Ishikawa (cell line): ENCODE data around the gene MDFIC.

ENCODE experiments used
- CEBPB ChIP-seq: IDR thresholded peaks from 2 replicates; pipeline ENCODE4 v1.6.1; 2012
- CREB1 ChIP-seq: IDR thresholded peaks from 2 replicates; pipeline ENCODE4 v1.6.1; 2012; ENCODE audit warnings: low read depth
- EGR1 ChIP-seq: IDR thresholded peaks from 2 replicates; pipeline ENCODE4 v1.6.1; 2012
- EP300 ChIP-seq: IDR thresholded peaks from 2 replicates; pipeline ENCODE4 v1.6.1; 2012; ENCODE audit warnings: borderline replicate concordance
- MAX ChIP-seq: IDR thresholded peaks from 2 replicates; pipeline ENCODE4 v1.6.1; 2012
- NFIC ChIP-seq: IDR thresholded peaks from 2 replicates; pipeline ENCODE4 v1.6.1; 2012
- RAD21 ChIP-seq: IDR thresholded peaks from 2 replicates; pipeline ENCODE4 v1.6.1; 2012; ENCODE audit warnings: low read depth
- REST ChIP-seq: IDR thresholded peaks from 2 replicates; pipeline ENCODE4 v1.6.1; 2012; ENCODE audit warnings: low read depth, mild to moderate bottlenecking
- TAF1 ChIP-seq: IDR thresholded peaks from 2 replicates; pipeline ENCODE4 v1.6.1; 2012; ENCODE audit warnings: low read depth, mild to moderate bottlenecking
- TCF12 ChIP-seq: IDR thresholded peaks from 2 replicates; pipeline ENCODE4 v1.6.1; 2012; ENCODE audit warnings: low read depth
- TEAD4 ChIP-seq: IDR thresholded peaks from 2 replicates; pipeline ENCODE4 v1.6.1; 2012
- USF1 ChIP-seq: IDR thresholded peaks from 2 replicates; pipeline ENCODE4 v1.6.1; 2012
- YY1 ChIP-seq: IDR thresholded peaks from 2 replicates; pipeline ENCODE4 v1.6.1; 2012; ENCODE audit warnings: low read depth

DNA sequence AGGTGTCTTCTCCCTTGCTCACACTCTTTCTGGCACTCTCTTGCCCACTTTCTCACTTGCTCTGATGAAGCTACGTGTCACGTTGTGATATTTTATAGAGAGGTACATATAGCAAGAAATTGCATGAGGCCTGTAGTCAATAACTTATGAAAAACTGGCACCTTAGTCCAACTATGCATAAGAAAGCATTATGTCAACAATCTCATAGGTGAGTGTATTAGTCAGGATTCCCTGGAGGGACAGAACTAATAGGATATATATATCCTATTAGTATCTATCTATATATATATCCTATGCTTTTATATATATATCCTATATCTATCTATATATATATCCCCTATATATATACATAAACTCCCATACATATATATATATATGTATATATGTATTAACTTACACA, 18.8 kb upstream of the MDFIC start:
- TF ChIP-seq YY1: no peak
- TF ChIP-seq EP300: no peak
- no peak for TF ChIP-seq NFIC
- TF ChIP-seq TCF12: no peak
- TF ChIP-seq CREB1: no peak
- TF ChIP-seq CEBPB: no peak
- TF ChIP-seq RAD21: no peak
- TF ChIP-seq EGR1: no peak
- TF ChIP-seq USF1: no peak
- no peak for TF ChIP-seq REST
- TF ChIP-seq MAX: no peak
- no peak for TF ChIP-seq TEAD4
- TF ChIP-seq TAF1: no peak
